Measurements from ENCODE around the gene NQO1. TPM values are rescaled to one million over a fixed set of nuclear protein-coding genes. Genes with fewer than 3 reads are reported as not detected.
A peak's percentile ranks its signal among the peaks of the same experiment; 100 is the strongest.

The NQO1 gene
- total RNA-seq, 1 donor = 934 TPM

- no peak for DNase-seq (ENCODE audit: low read depth)
- TF ChIP-seq CTCF (IDR thresholded peaks at IDR 0.05; ENCODE audit: insufficient read depth, low read depth, low read length) = no peak
- no peak overlapping the region for H3K4me3 ChIP-seq (ENCODE audit: low read depth, low read length)
Measured at GRCh38 chr16:69706975-69707340, 19.4 kb downstream of the NQO1 start.

DNA sequence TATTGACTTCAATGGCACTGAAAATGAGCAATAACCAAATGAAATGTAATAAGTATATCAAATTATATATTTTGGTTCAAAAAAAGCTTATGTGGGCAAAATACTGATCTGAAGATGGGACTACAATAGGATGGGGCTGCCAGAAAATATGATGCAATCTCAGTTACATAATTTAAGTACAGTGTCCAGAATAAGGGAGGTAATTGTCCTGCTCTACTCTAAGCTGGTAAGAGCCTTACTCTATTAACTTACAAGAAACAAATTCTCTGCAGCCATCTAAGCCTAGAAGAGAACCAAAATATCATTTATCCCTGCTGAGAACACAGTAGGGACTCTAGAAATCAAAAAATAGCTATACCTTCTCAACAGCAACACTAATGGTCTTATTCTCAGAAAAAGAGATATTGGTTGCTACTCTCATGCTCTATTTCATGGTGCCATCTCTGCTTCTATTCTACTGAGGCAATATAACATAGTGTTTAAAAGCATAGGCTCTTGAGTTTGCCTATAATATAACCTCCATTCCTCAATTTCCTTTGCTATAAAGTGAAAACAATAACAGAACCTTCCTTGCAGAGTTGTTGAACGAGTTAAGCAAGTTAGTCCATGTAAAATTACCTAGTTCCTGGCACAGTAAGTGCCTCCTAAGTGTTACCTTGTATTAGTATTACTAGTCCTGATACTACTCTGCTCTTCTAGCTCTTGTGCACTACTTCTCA, 19.9 kb downstream of the NQO1 start:
- TF ChIP-seq CTCF (IDR thresholded peaks at IDR 0.05; ENCODE audit: insufficient read depth, low read depth, low read length) = no peak
- no peak overlapping the region for H3K4me3 ChIP-seq (ENCODE audit: low read depth, low read length)
- peak; percentile 48 for DNase-seq (ENCODE audit: low read depth)

GRCh38 chr16:69703638-69704037, 22.7 kb downstream of the NQO1 start:
- peak; percentile 71 for DNase-seq (ENCODE audit: low read depth)

DNA sequence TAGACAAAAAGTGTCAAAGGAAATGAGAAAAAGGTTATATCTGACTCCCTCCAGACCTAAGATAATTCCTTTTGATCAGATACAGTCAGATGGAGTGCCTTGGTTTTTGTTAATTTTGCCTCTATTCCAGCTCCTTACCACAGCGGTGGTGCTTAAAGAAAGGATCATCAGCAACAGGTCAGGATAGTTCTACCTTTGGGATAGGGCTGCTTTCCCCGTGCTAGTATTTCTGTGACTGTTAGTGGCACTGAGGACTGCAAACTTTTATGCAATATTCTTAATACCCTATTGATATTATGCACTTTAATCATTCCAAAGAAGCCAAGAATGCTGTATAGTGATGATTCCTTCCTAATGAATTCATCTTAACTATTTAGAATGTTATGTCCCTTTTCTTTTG, 24.5 kb downstream of the NQO1 start:
- no peak for TF ChIP-seq CTCF (IDR thresholded peaks at IDR 0.05; ENCODE audit: insufficient read depth, low read depth, low read length)

More at GRCh38 chr16:69703638-69704037, 22.7 kb downstream of the NQO1 start:
- no peak overlapping the region for H3K4me3 ChIP-seq (ENCODE audit: low read depth, low read length)
- no peak for TF ChIP-seq CTCF (IDR thresholded peaks at IDR 0.05; ENCODE audit: insufficient read depth, low read depth, low read length)

GRCh38 chr16:69701452-69701851, 24.9 kb downstream of the NQO1 start:
- no peak overlapping the region for H3K4me3 ChIP-seq (ENCODE audit: low read depth, low read length)
- no peak for DNase-seq (ENCODE audit: low read depth)
- TF ChIP-seq CTCF (IDR thresholded peaks at IDR 0.05; ENCODE audit: insufficient read depth, low read depth, low read length) = no peak

More for the DNA sequence above, 24.5 kb downstream of the NQO1 start:
- no peak overlapping the region for H3K4me3 ChIP-seq (ENCODE audit: low read depth, low read length)
- no peak for DNase-seq (ENCODE audit: low read depth)

DNA sequence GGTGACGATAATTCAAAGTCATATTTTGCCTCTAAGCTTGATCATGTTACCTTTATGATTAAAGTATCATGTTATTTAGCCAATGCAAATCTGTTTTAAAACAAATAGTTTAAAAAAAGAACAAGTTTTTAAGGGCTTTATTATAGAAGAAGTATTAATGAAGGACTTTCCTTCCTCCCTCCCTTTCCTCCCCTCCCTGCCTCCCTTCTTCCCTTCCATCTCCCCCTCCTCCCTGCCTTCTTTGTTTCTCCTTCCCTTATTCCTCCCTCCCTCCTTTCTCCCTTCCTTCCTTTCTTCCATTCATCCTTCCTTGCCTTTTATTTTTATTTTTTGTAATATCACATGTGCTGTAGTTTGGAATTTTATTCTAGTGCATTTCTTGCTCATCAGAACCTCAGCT, 26.4 kb downstream of the NQO1 start:
- DNase-seq (ENCODE audit: low read depth) = no peak
- H3K4me3 ChIP-seq (ENCODE audit: low read depth, low read length) = no peak overlapping the region
- TF ChIP-seq CTCF (IDR thresholded peaks at IDR 0.05; ENCODE audit: insufficient read depth, low read depth, low read length) = no peak

DNA sequence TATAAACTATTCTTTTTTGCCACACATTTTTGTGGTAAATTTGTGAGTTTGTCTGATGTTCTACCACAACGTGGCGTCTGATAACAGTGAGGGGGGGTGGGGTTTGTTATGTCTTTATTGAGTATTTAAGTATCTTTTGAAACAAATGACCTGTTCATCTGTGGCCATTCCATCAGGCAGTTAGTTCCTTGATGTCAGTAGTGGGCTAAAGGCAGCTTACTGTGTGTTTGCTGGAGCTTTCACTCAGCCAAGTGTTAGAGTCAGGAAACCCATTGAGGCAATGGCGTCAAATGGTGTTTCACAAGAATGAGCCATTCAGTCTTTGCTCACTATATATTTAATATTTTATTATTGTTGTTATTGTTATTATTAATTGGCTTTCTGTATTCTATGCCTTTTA, 28.0 kb downstream of the NQO1 start:
- H3K4me3 ChIP-seq (ENCODE audit: low read depth, low read length) = no peak overlapping the region
- DNase-seq (ENCODE audit: low read depth) = no peak
- TF ChIP-seq CTCF (IDR thresholded peaks at IDR 0.05; ENCODE audit: insufficient read depth, low read depth, low read length) = no peak

All from fibroblast of villous mesenchyme (primary cell).